ENCODE measurements around the gene BUD31. TPM values are rescaled to one million over a fixed set of nuclear protein-coding genes. Genes with fewer than 3 reads are reported as not detected.
A peak's percentile ranks its signal among the peaks of the same experiment; 100 is the strongest.

BUD31 gene
- total and polyA plus RNA-seq, 9 of the 15 experiments (the other 6 are each of a cell fraction or from before 2014, with no cell fraction given): 105 to 342 (median 247) TPM

GRCh38 chr7:99380032-99380822, 28.5 kb upstream of the BUD31 start (continued):
- TF ChIP-seq ZNF318 (IDR thresholded peaks at IDR 0.05; ENCODE audit: borderline replicate concordance in 1 of 2, low read depth in 1 of 2) (peak in 1 of 2 experiments; percentile 35; a peak in 1 of 4 replicates), MTA3 (IDR thresholded peaks at IDR 0.05; ENCODE audit: borderline replicate concordance) (no peak; the same call in 1 of the 2 replicates), ZFPM2 (CRISPR knock-in tag; IDR thresholded peaks at IDR 0.05) (no peak), ZNF639 (CRISPR knock-in tag; conservative IDR thresholded peaks at IDR 0.05 in 1 of 2, IDR thresholded peaks at IDR 0.05 in 1 of 2) (0 out of 4 replicates have a peak, but pooled peaks of 1 of the 2 experiments have one; percentile 27), PML (IDR thresholded peaks at IDR 0.05; ENCODE audit: low read length) (0 out of 2 replicates have a peak, but pooled peaks have one; percentile 35), DIDO1 (tag; IDR thresholded peaks at IDR 0.05; ENCODE audit: low read depth) (no peak), TEAD1 (CRISPR knock-in tag; IDR thresholded peaks at IDR 0.05) (0 out of 4 replicates have a peak, but pooled peaks of 1 of the 2 experiments have one; percentile 23), ZNF589 (CRISPR knock-in tag; IDR thresholded peaks at IDR 0.05; ENCODE audit: low read depth) (peak; percentile 41; the same call in 1 of the 2 replicates), EP300 (IDR thresholded peaks at IDR 0.05; ENCODE audit: low read length) (peak; percentile 64), NR0B1 (IDR thresholded peaks at IDR 0.05; ENCODE audit: partially characterized antibody) (no peak), LCOR (CRISPR knock-in tag; IDR thresholded peaks at IDR 0.05) (peak; percentile 69), SNIP1 (IDR thresholded peaks at IDR 0.05; ENCODE audit: low read depth) (peak; percentile 80), C11orf30 (IDR thresholded peaks at IDR 0.05; ENCODE audit: low read depth) (peak; percentile 76), NRF1 (conservative IDR thresholded peaks at IDR 0.05 in 1 of 2, IDR thresholded peaks at IDR 0.05 in 1 of 2) (0 out of 4 replicates have a peak, but pooled peaks of 1 of the 2 experiments have one; percentile 36), ATF1 (CRISPR knock-in tag; IDR thresholded peaks at IDR 0.05) (no peak), ATF1 (tag; IDR thresholded peaks at IDR 0.05) (peak; percentile 36; the same call in 1 of the 2 replicates)
